LNCaP clone FGC (cell line): ENCODE data around the gene LRCH2.
"Not testable (repeated sequence)": the region's sequence is repeated elsewhere in the genome, so short reads cannot be mapped to it uniquely, and the experiment has no call there.

Experiments used
- DNase-seq: peaks from one replicate; pipeline ENCODE4 v3.0.0-alpha.2; 2011; ENCODE audit warnings: low read depth
- H3K4me3 ChIP-seq: 2 replicates; pipeline ENCODE4 v1.5.1; 2011; ENCODE audit warnings: mild to moderate bottlenecking, low read depth, low read length, control low read depth
- TF ChIP-seq, protein P1 (sequence below): IDR thresholded peaks from 2 replicates; pipeline ENCODE4 v1.5.1; 2012; ENCODE audit warnings: mild to moderate bottlenecking; ENCODE audit not compliant: control insufficient read depth, insufficient read depth; ENCODE audit errors: extremely low read depth

The LRCH2 gene

DNA sequence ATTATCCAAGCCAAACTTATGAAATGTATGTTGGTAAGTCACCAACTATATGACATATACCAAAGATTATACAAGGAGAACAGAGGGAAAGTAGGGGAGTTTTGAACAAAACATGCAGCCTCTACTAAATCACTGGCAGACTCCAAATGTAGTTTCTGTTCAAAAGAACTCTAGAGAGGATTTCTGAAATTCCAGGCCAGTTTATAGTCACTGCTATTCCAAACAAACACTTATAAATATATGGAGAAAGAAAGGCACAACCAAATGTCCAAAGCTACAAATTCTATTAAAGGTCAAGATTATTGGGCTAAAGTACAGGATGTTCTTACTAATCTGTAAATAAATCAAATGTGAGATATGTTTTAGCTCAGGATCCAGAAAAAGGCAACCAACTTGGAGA lies 2.7 kb upstream of the LRCH2 start:
- H3K4me3 ChIP-seq: no peak overlapping the region
- TF ChIP-seq, protein P1, sequence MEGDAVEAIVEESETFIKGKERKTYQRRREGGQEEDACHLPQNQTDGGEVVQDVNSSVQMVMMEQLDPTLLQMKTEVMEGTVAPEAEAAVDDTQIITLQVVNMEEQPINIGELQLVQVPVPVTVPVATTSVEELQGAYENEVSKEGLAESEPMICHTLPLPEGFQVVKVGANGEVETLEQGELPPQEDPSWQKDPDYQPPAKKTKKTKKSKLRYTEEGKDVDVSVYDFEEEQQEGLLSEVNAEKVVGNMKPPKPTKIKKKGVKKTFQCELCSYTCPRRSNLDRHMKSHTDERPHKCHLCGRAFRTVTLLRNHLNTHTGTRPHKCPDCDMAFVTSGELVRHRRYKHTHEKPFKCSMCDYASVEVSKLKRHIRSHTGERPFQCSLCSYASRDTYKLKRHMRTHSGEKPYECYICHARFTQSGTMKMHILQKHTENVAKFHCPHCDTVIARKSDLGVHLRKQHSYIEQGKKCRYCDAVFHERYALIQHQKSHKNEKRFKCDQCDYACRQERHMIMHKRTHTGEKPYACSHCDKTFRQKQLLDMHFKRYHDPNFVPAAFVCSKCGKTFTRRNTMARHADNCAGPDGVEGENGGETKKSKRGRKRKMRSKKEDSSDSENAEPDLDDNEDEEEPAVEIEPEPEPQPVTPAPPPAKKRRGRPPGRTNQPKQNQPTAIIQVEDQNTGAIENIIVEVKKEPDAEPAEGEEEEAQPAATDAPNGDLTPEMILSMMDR: no peak
- no peak for DNase-seq

DNA sequence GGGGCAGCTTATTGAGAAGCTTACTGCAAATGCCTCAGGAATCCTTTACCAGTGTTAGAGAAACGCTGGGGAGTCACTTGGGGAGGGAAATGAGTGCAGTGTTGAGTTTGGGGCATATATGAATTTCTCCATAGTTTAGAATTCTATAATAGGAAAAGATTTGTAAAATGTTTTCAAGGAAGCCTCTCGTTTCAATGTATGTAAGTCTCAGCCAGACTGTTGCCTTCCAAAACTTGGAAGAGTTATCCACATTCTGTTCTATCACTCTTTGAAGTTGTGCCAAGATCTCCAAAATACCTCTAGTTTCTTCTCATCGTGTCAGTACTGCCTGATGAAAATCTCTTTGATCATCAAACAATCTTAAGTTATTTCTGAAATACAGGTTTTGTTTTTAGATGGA lies 565 bp upstream of the LRCH2 start:
- DNase-seq: no peak
- TF ChIP-seq, protein P1: no peak
- H3K4me3 ChIP-seq: no peak overlapping the region

DNA sequence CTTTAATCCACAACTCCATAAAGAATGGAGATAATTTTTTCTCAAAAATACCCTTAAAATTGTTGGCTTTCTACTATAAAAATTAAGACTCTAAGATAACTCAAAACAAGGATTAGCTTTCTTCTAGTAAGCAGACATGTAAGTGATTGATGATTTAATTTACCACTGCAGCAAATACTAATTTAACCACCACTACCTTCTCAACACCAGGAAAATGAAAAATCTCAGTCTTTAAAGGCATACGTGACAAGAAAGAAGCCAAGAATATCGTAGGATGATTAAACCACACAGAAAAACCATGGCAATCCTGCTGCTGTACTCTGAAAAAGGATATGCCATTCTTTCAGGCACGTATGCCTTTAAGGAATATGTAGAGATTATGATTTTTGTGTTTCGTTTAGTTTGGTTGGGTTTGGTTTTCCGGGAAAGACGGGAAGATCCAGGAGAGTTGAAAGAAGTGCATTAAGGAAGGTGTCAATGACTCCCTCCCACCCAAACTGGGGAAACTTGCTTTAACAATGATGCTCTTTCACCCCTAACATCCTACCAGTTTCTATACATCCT lies 881 bp downstream of the LRCH2 start:
- no peak overlapping the region for H3K4me3 ChIP-seq
- DNase-seq: no peak

DNA sequence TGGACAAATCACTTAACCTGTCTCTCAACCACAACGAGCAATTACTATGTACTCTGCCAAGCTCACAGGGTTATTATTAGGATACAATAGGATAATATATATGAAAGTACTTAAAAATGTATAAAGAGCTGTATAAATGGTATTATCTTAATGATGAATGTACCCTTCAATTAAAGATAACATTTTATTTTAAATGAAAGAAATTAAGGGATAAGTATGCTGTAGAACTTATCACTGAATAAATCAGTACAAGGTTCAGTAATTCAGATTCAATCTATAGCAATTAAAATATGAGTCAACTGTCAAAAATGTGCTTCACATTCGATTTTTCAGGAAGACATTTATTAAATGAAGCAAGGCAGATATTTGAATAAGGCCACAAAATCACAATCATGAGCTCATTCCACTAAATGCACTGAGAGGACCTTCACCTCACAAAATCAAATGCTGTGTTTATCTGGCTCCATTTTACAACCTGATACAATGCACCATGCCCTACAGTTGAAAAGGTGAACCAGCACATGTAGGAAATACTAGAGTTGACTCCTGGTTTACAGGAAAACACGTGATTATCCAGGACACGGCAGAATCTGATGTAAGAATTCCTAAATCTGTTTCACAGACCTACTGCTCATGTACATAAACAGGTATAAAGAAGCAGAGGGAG lies 4.4 kb downstream of the LRCH2 start:
- no peak overlapping the region for H3K4me3 ChIP-seq
- TF ChIP-seq, protein P1: no peak
- no peak for DNase-seq

More for the DNA sequence above, 881 bp downstream of the LRCH2 start:
- TF ChIP-seq, protein P1: no peak

DNA sequence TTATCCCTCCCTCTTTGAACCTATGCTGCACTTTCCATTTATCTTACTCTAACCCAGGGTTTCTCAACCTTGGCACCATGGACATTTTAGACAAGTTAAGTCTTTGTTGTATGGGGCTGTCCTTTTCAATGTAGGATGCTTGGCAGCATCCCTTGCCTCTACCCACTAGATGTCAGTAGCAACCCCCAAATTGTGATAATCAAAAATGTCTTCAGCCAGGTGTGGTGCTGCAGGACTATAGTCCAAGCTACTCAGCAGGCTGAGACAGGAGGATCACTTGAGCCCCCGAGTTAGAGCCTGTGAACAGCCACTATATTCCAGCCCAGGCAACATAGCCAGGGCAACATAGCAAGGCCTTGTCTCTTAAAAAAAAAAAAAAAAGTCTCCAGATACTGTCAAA lies 7.0 kb downstream of the LRCH2 start:
- no peak overlapping the region for H3K4me3 ChIP-seq
- TF ChIP-seq, protein P1: peak; percentile 59
- DNase-seq: no peak

DNA sequence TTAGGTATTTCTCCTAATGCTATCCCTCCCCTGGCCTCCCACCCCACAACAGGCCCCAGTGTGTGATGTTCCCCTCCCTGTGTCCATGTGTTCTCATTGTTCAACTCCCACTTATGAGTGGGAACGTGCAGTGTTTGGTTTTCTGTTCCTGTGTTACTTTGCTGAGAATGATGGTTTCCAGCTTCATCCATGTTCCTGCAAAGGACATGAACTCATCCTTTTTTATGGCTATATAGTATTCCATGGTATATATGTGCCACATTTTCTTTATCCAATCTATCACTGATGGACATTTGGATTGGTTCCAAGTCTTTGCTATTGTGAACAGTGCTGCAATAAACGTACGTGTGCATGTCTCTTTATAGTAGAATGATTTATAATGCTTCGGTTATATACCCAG lies 16.6 kb downstream of the LRCH2 start:
- not testable (repeated sequence) for H3K4me3 ChIP-seq, DNase-seq

DNA sequence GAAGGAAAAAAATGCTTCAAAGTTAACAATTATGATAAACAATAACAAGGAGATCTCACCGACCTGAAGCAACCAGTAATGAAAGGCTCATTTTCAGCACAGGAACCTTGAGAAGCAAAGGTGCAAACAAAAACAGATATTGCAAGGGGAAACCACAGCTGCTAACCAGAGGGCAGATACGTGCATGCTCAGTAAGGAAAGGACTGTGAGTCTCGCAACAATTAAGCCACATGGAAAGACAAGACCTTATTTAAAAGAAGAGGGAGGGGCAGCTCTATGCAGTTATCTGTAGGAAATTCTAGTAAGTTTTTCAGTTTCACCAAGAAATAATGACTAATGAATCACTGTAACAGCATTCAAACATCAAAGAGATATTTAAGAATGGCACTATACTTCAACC lies 19.3 kb downstream of the LRCH2 start:
- TF ChIP-seq, protein P1: no peak
- DNase-seq: no peak
- H3K4me3 ChIP-seq: no peak overlapping the region
